Neural progenitor cell (in vitro differentiated cells): ENCODE results near the gene SNX15. TPM values are rescaled to one million over a fixed set of nuclear protein-coding genes. Genes with fewer than 3 reads are reported as not detected.

Source experiments
- DNase-seq: peaks from one replicate; pipeline ENCODE4 v3.0.0-alpha.2; 2016; ENCODE audit warnings: low spot score
- H2AFZ ChIP-seq: fragments of 200-600 bp; sonication (generic); replicated peaks from 2 replicates; pipeline ENCODE4 v1.6.1; 2016; ENCODE audit warnings: antibody characterized with exemption
- H3F3A ChIP-seq: fragments of 200-600 bp; sonication (generic); 2 replicates; pipeline ENCODE4 v1.6.1; 2016; ENCODE audit warnings: antibody characterized with exemption, low read depth
- H3K27ac ChIP-seq: fragments of 200-600 bp; sonication (generic); 2 replicates; pipeline ENCODE4 v1.5.1; 2016; ENCODE audit warnings: mild to moderate bottlenecking
- H3K27me3 ChIP-seq: fragments of 200-600 bp; sonication (generic); 2 replicates; pipeline ENCODE4 v1.6.1; 2016; ENCODE audit warnings: mild to moderate bottlenecking, moderate library complexity
- H3K36me3 ChIP-seq: fragments of 200-600 bp; sonication (generic); 2 replicates; pipeline ENCODE4 v1.5.1; 2016
- H3K4me1 ChIP-seq: fragments of 200-600 bp; sonication (generic); 2 replicates; pipeline ENCODE4 v1.6.1; 2016; ENCODE audit warnings: mixed run types
- H3K4me2 ChIP-seq: fragments of 200-600 bp; sonication (generic); 2 replicates; pipeline ENCODE4 v1.6.1; 2016
- H3K4me3 ChIP-seq: fragments of 200-600 bp; sonication (generic); 2 replicates; pipeline ENCODE4 v1.5.1; 2016
- H3K79me2 ChIP-seq: fragments of 200-600 bp; sonication (generic); 2 replicates; pipeline ENCODE4 v1.6.1; 2016; ENCODE audit warnings: low read depth
- H3K9ac ChIP-seq: fragments of 200-600 bp; sonication (generic); 2 replicates; pipeline ENCODE4 v1.6.1; 2016
- H3K9me3 ChIP-seq: fragments of 200-600 bp; sonication (generic); 2 replicates; pipeline ENCODE4 v1.5.1; 2016; ENCODE audit warnings: low read depth
- H4K20me1 ChIP-seq: fragments of 200-600 bp; sonication (generic); 2 replicates; pipeline ENCODE4 v1.6.1; 2016; ENCODE audit warnings: low read depth
- H3K27ac Mint-ChIP-seq: 3 replicates; pipeline ENCODE4 v1.8.0; 2021; ENCODE audit warnings: mixed read lengths
- H3K27me3 Mint-ChIP-seq: 2 replicates; pipeline ENCODE4 v1.8.0; 2022; ENCODE audit warnings: low read depth, mild to moderate bottlenecking, inconsistent platforms, moderate library complexity, mixed read lengths; ENCODE audit not compliant: insufficient read depth
- H3K36me3 Mint-ChIP-seq: 3 replicates; pipeline ENCODE4 v1.8.0; 2021; ENCODE audit warnings: mixed read lengths
- H3K4me1 Mint-ChIP-seq: 3 replicates; pipeline ENCODE4 v1.8.0; 2021; ENCODE audit warnings: mixed read lengths
- H3K4me3 Mint-ChIP-seq: 3 replicates; pipeline ENCODE4 v1.8.0; 2021; ENCODE audit warnings: mild to moderate bottlenecking, moderate library complexity, mixed read lengths
- H3K9me3 Mint-ChIP-seq: 3 replicates; pipeline ENCODE4 v1.8.0; 2020; ENCODE audit warnings: mixed read lengths
- EZH2 ChIP-seq: fragments of 200-600 bp; sonication (generic); IDR thresholded peaks from 2 replicates; pipeline ENCODE4 v1.6.1; 2017; ENCODE audit warnings: antibody characterized with exemption, mild to moderate bottlenecking, moderate library complexity
- EZH2phosphoT487 ChIP-seq: fragments of 200-600 bp; sonication (generic); IDR thresholded peaks from 2 replicates; pipeline ENCODE4 v1.6.1; 2017; ENCODE audit warnings: antibody characterized with exemption
- total RNA-seq: library from RNA; depleted of rRNA; stranded (reverse); fragments of >200 nt; gene quantifications from 2 replicates; pipeline ENCODE4 v1.2.3, GENCODE V29; 2015; ENCODE audit warnings: low replicate concordance
- TF ChIP-seq, protein P1 (sequence below): fragments of 200-600 bp; sonication (generic); IDR thresholded peaks from 2 replicates; pipeline ENCODE4 v1.5.1; 2017; ENCODE audit warnings: antibody characterized with exemption, mild to moderate bottlenecking

The SNX15 gene
- total RNA-seq, 1 donor from 2014 or later = 10.7 TPM

DNA sequence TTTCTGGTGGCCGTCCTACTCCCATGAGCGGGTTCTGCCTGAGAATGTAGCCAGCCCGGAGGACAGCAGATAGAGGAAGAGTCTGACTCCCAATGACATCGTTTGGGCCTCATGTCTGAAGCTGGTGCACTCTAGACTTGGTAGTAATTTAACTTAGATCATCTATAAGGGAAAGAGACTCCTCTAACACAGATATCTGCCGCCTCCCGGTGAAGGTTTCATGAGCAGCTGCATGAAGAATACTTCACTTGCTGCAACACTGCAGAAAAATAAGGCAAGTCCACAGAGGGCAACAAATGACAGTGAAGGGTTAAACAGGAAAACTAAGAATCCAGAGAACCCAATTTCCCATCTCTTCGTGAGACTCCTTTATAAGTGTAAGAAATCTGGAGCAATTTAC is 19.2 kb upstream of the SNX15 start:
- no peaks in the 10 kb centered on the region for H3K79me2 ChIP-seq
- H3K27ac ChIP-seq = no peak overlapping the region
- no peak overlapping the region for H3K4me2 ChIP-seq
- no peaks in the 10 kb centered on the region for H4K20me1 ChIP-seq
- no peaks in the 10 kb centered on the region for H3K9me3 Mint-ChIP-seq
- no peak overlapping the region for H2AFZ ChIP-seq
- TF ChIP-seq EZH2 = no peak
- TF ChIP-seq, protein P1, sequence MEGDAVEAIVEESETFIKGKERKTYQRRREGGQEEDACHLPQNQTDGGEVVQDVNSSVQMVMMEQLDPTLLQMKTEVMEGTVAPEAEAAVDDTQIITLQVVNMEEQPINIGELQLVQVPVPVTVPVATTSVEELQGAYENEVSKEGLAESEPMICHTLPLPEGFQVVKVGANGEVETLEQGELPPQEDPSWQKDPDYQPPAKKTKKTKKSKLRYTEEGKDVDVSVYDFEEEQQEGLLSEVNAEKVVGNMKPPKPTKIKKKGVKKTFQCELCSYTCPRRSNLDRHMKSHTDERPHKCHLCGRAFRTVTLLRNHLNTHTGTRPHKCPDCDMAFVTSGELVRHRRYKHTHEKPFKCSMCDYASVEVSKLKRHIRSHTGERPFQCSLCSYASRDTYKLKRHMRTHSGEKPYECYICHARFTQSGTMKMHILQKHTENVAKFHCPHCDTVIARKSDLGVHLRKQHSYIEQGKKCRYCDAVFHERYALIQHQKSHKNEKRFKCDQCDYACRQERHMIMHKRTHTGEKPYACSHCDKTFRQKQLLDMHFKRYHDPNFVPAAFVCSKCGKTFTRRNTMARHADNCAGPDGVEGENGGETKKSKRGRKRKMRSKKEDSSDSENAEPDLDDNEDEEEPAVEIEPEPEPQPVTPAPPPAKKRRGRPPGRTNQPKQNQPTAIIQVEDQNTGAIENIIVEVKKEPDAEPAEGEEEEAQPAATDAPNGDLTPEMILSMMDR = no peak
- no peak for TF ChIP-seq EZH2phosphoT487
- H3K9me3 ChIP-seq = no peaks in the 10 kb centered on the region
- no peaks in the 10 kb centered on the region for H3K27me3 ChIP-seq
- no peaks in the 10 kb centered on the region for H3K36me3 Mint-ChIP-seq
- H3K27me3 Mint-ChIP-seq = peaks cover 4% of the 10 kb centered on the region
- H3K36me3 ChIP-seq = no peaks in the 10 kb centered on the region
- no peak for DNase-seq
- H3K4me1 ChIP-seq = no peaks in the 10 kb centered on the region
- H3K9ac ChIP-seq = no peak overlapping the region
- H3K4me3 Mint-ChIP-seq = no peak overlapping the region
- no peak overlapping the region for H3K4me3 ChIP-seq
- no peak overlapping the region for H3K27ac Mint-ChIP-seq
- peaks cover 3% of the 10 kb centered on the region for H3F3A ChIP-seq
- peaks cover under 1% of the 10 kb centered on the region for H3K4me1 Mint-ChIP-seq

DNA sequence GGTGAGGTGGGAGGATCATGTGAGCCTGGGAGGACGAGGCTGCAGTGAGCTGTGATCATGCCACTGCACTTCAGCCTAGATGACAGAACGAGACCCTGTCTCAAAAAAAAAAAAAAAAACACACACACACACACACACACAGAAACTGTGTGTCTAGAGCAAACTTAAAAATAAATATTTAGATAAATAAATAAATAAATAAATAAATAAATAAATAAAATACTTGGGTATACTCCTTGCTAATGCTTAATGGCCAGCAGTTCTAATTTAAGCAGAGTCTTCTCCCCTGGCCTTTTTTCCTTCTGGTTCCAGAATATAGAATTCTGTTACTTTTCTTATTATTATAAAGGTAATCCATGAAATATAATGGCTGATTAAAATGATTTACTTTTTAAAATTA is 18.4 kb upstream of the SNX15 start:
- no peaks in the 10 kb centered on the region for H3K9me3 ChIP-seq
- no peak overlapping the region for H3K9ac ChIP-seq
- DNase-seq = no peak
- peaks cover 12% of the 10 kb centered on the region for H3F3A ChIP-seq
- TF ChIP-seq EZH2phosphoT487 (no peak), EZH2 (no peak)
- TF ChIP-seq, protein P1 = no peak
- no peaks in the 10 kb centered on the region for H3K4me1 ChIP-seq
- H3K4me1 Mint-ChIP-seq = peaks cover 4% of the 10 kb centered on the region
- H3K4me2 ChIP-seq = no peak overlapping the region
- no peaks in the 10 kb centered on the region for H3K27me3 Mint-ChIP-seq
- H3K4me3 ChIP-seq = no peak overlapping the region
- no peaks in the 10 kb centered on the region for H3K36me3 Mint-ChIP-seq
- H3K4me3 Mint-ChIP-seq = no peak overlapping the region
- no peaks in the 10 kb centered on the region for H3K36me3 ChIP-seq
- H3K9me3 Mint-ChIP-seq = no peaks in the 10 kb centered on the region
- H2AFZ ChIP-seq = no peak overlapping the region
- no peaks in the 10 kb centered on the region for H4K20me1 ChIP-seq
- no peak overlapping the region for H3K27ac ChIP-seq
- no peaks in the 10 kb centered on the region for H3K27me3 ChIP-seq
- H3K79me2 ChIP-seq = no peaks in the 10 kb centered on the region
- no peak overlapping the region for H3K27ac Mint-ChIP-seq

DNA sequence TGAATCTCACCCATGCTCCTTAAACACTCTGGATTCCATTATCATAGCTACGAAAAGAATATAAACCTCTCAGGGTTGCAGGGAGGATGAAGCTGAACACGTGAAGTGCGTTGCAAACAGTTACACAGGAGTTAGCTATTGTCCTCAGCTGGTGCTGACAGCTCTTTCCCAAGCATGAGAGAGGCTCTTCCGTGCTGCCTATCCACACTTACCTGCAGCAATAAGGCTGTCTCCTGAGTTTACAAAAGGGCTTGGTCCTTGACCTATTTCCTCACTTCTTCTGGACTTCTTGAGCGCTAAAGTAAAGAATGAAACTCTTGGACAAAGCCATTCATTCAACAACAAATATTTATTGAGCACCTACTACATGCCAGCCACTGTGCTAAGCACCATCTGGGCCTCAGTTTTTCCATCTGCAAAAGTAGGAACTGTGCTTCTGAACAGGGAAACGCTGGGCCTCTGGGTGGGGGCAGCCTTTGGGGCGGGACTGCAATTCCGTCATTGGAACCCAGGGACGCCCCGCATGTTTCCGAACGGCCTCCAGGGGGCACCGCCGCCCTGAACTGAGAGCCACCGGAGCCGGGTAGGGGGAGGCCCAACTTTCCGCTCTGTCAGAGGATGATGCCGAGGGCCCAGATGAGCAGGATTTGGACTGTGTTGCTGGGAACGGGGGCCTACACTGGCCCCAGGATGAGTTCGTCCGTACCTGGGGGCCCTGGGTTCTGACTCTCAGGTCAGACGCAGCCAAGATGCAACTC is 13.9 kb upstream of the SNX15 start:
- H3K79me2 ChIP-seq = peaks cover 22% of the 10 kb centered on the region
- H3K36me3 Mint-ChIP-seq = peaks cover 19% of the 10 kb centered on the region
- H2AFZ ChIP-seq = peak overlapping the region; percentile 75
- peak overlapping the region; percentile 75 for H3K4me2 ChIP-seq
- H3K27me3 Mint-ChIP-seq = no peaks in the 10 kb centered on the region
- H4K20me1 ChIP-seq = no peaks in the 10 kb centered on the region
- no peaks in the 10 kb centered on the region for H3K36me3 ChIP-seq
- H3K27ac ChIP-seq = peak overlapping the region; percentile 77
- DNase-seq = peak; percentile 93
- H3K4me3 ChIP-seq = peak overlapping the region; percentile 61
- H3K9me3 Mint-ChIP-seq = no peaks in the 10 kb centered on the region
- H3K9me3 ChIP-seq = no peaks in the 10 kb centered on the region
- no peaks in the 10 kb centered on the region for H3K27me3 ChIP-seq
- peak overlapping the region; percentile 89 for H3K27ac Mint-ChIP-seq
- TF ChIP-seq EZH2 = peak; percentile 41
- TF ChIP-seq EZH2phosphoT487 = no peak
- TF ChIP-seq, protein P1 = peak; percentile 63
- H3K9ac ChIP-seq = no peak overlapping the region
- H3K4me1 ChIP-seq = no peaks in the 10 kb centered on the region
- peaks cover 24% of the 10 kb centered on the region for H3F3A ChIP-seq
- H3K4me3 Mint-ChIP-seq = peak overlapping the region; percentile 91
- peaks cover 12% of the 10 kb centered on the region for H3K4me1 Mint-ChIP-seq
